Measurements from ENCODE around the gene FUT3.
A peak's percentile ranks its signal among the peaks of the same experiment; 100 is the strongest.

Gene FUT3

GRCh38 chr19:5804516-5805461, 46.5 kb downstream of the FUT3 start, which contains the start of gene NRTN:
Gene NRTN (plus strand): TSS chr19:5805067. CDS start chr19:5824166, 19,099 bp downstream.
- H3K27ac ChIP-seq = no peak within 1 kb of the TSS
- TF ChIP-seq CTCF (IDR thresholded peaks at IDR 0.05) = no peak
- no peak for TF ChIP-seq ZFX (IDR thresholded peaks at IDR 0.05; ENCODE audit: borderline replicate concordance)

- TF ChIP-seq ZFX (IDR thresholded peaks at IDR 0.05; ENCODE audit: borderline replicate concordance) (no peak), CTCF (IDR thresholded peaks at IDR 0.05) (peak; percentile 99)
- no peak overlapping the region for H3K27ac ChIP-seq
These were observed 47.3 kb downstream of the FUT3 start for GRCh38 chr19:5803752-5804515.

GRCh38 chr19:5803441-5803751, 47.9 kb downstream of the FUT3 start:
- TF ChIP-seq CTCF (IDR thresholded peaks at IDR 0.05) (no peak), ZFX (IDR thresholded peaks at IDR 0.05; ENCODE audit: borderline replicate concordance) (no peak)
- H3K27ac ChIP-seq = no peak overlapping the region

- H3K27ac ChIP-seq = no peak overlapping the region
- TF ChIP-seq ZFX (IDR thresholded peaks at IDR 0.05; ENCODE audit: borderline replicate concordance) (no peak), CTCF (IDR thresholded peaks at IDR 0.05) (no peak)
These were observed 49.2 kb downstream of the FUT3 start for GRCh38 chr19:5801796-5802619.

- H3K27ac ChIP-seq = no peak overlapping the region
- TF ChIP-seq CTCF (IDR thresholded peaks at IDR 0.05) (no peak), ZFX (IDR thresholded peaks at IDR 0.05; ENCODE audit: borderline replicate concordance) (no peak)
These were observed 50.6 kb downstream of the FUT3 start for GRCh38 chr19:5800361-5801270.
